HepG2 (cell line): ENCODE data around the gene HEXIM1. TPM values are rescaled to one million over a fixed set of nuclear protein-coding genes. Genes with fewer than 3 reads are reported as not detected.

Experiments
- HHEX ChIP-seq: IDR thresholded peaks from 2 replicates; pipeline ENCODE4 v1.6.1; 2016; ENCODE audit warnings: control low read depth
- HNF4G ChIP-seq, 2 experiments: sonication (generic) in 1 of 2; formaldehyde crosslinking in 1 of 2; IDR thresholded peaks; 2 replicates each; pipeline versions ENCODE4 v1.4.0 to v1.6.1; 2011 to 2020; ENCODE audit warnings: borderline replicate concordance in 2 of 2, low read depth in 2 of 2, mild to moderate bottlenecking in 2 of 2, low read length in 1 of 2, missing genetic modification reagents in 1 of 2, moderate library complexity in 1 of 2
- MBD4 ChIP-seq: IDR thresholded peaks from 2 replicates; pipeline ENCODE4 v1.6.1; 2012; ENCODE audit warnings: low read length, inconsistent platforms, borderline replicate concordance
- NR2F1 ChIP-seq, 2 experiments: fragments of 450-650 bp in 1 of 2; formaldehyde crosslinking in 1 of 2; IDR thresholded peaks; 2 replicates each; pipeline versions ENCODE4 v1.5.0 to v1.6.1; 2016 to 2020; ENCODE audit warnings: mild to moderate bottlenecking in 1 of 2, missing compliant biosample characterization in 1 of 2, missing genetic modification reagents in 1 of 2, moderate library complexity in 1 of 2
- ZFP90 ChIP-seq: sonication (generic); formaldehyde crosslinking; IDR thresholded peaks from 2 replicates; pipeline ENCODE4 v1.8.0; 2022; ENCODE audit warnings: missing genetic modification reagents, mild to moderate bottlenecking, inconsistent platforms, borderline replicate concordance
- ZNF180 ChIP-seq: sonication (generic); formaldehyde crosslinking; IDR thresholded peaks from 2 replicates; pipeline ENCODE4 v1.4.0; 2020; ENCODE audit warnings: low read depth, missing genetic modification reagents, borderline replicate concordance
- ZNF251 ChIP-seq: sonication (generic); formaldehyde crosslinking; IDR thresholded peaks from 2 replicates; pipeline ENCODE4 v1.9.0; 2021; ENCODE audit warnings: mild to moderate bottlenecking, missing genetic modification reagents
- polyA plus RNA-seq, 8 experiments: library from polyadenylated mRNA; depleted of rRNA in 3 of 8; stranded (reverse) in 7 of 8; unstranded in 1 of 8; fragments of >200 nt; fragmentation: Illumina TruSeq in 4 of 8; extraction: Trizol in 4 of 8; gene quantifications; 2 replicates each; pipeline versions ENCODE4 v1.2.1 to v1.2.3, GENCODE V29; 2011 to 2016; ENCODE audit warnings: low read depth in 4 of 8, missing spikeins in 1 of 8, mixed read lengths in 1 of 8; ENCODE audit not compliant: insufficient read depth in 1 of 8
- total RNA-seq, 5 experiments: library from RNA; depleted of rRNA; stranded (reverse); fragments of >200 nt; fragmentation: Illumina TruSeq; extraction: Trizol; gene quantifications; 2 replicates each; pipeline ENCODE4 v1.2.3, GENCODE V29; 2016; ENCODE audit warnings: low read depth in 1 of 5
- TF ChIP-seq, protein P1 (sequence below): sonication (generic); formaldehyde crosslinking; IDR thresholded peaks from 2 replicates; pipeline ENCODE4 v1.8.1; 2023; ENCODE audit warnings: mild to moderate bottlenecking, moderate library complexity, missing genetic modification reagents
- TF ChIP-seq, protein P2 (sequence below), 2 experiments: fragments of 450-650 bp in 1 of 2; sonication (generic) in 1 of 2; formaldehyde crosslinking; IDR thresholded peaks; 2 replicates each; pipeline versions ENCODE4 v1.5.0 to v1.8.0; 2020 to 2022; ENCODE audit warnings: mild to moderate bottlenecking in 1 of 2, missing genetic modification reagents in 1 of 2
- TF ChIP-seq, protein P3 (sequence below): sonication (generic); formaldehyde crosslinking; IDR thresholded peaks from 2 replicates; pipeline ENCODE4 v1.5.0; 2020; ENCODE audit warnings: mild to moderate bottlenecking, missing genetic modification reagents, moderate library complexity
- TF ChIP-seq, protein P4 (sequence below): IDR thresholded peaks from 2 replicates; pipeline ENCODE4 v1.6.1; 2018; ENCODE audit warnings: missing genetic modification reagents, mild to moderate bottlenecking, missing compliant biosample characterization
- TF ChIP-seq, protein P5 (sequence below): sonication (generic); formaldehyde crosslinking; IDR thresholded peaks from 2 replicates; pipeline ENCODE4 v1.4.0; 2020; ENCODE audit warnings: low read depth, missing genetic modification reagents
- TF ChIP-seq, protein P6 (sequence below): sonication (generic); formaldehyde crosslinking; IDR thresholded peaks from 2 replicates; pipeline ENCODE4 v1.5.1; 2020; ENCODE audit warnings: missing genetic modification reagents, mild to moderate bottlenecking, borderline replicate concordance
- TF ChIP-seq, protein P7 (sequence below): IDR thresholded peaks from 2 replicates; pipeline ENCODE4 v1.6.1; 2012; ENCODE audit warnings: inconsistent platforms

HEXIM1 gene
- total and polyA plus RNA-seq, 2 of the 13 experiments (the other 11 are each of a cell fraction or from before 2014, with no cell fraction given) = 10.5 to 16.6 TPM

DNA sequence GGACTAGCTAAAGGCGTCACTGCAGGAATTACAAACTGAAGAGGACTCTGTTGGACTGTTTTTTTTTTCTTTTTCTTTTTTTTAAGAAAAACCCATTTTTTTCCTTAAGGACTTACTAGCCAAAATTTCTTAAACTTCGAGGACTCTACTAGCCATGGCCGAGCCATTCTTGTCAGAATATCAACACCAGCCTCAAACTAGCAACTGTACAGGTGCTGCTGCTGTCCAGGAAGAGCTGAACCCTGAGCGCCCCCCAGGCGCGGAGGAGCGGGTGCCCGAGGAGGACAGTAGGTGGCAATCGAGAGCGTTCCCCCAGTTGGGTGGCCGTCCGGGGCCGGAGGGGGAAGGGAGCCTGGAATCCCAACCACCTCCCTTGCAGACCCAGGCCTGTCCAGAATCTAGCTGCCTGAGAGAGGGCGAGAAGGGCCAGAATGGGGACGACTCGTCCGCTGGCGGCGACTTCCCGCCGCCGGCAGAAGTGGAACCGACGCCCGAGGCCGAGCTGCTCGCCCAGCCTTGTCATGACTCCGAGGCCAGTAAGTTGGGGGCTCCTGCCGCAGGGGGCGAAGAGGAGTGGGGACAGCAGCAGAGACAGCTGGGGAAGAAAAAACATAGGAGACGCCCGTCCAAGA is 878 bp downstream of the HEXIM1 start (continued):
- TF ChIP-seq HHEX (CRISPR knock-in tag) = no peak
- TF ChIP-seq, protein P1, sequence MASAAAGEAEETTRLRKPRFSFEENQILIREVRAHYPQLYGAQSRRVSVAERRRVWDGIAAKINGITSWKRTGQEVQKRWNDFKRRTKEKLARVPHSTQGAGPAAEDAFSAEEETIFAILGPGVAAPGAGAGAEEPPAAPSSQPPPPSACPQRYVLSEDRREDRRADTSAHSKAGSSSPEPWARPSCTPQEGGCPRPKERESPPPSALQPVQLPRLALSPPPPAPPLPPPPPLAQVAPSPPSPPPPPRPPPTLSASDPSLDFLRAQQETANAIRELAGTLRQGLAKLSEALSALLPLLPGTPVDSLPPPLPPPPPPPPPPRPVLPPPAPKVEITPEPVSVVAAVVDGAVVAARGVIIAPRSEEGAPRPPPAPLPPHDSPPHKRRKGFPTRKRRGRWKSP = no peak
- TF ChIP-seq, protein P2, sequence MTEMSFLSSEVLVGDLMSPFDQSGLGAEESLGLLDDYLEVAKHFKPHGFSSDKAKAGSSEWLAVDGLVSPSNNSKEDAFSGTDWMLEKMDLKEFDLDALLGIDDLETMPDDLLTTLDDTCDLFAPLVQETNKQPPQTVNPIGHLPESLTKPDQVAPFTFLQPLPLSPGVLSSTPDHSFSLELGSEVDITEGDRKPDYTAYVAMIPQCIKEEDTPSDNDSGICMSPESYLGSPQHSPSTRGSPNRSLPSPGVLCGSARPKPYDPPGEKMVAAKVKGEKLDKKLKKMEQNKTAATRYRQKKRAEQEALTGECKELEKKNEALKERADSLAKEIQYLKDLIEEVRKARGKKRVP (CRISPR knock-in tag; IDR thresholded peaks at IDR 0.05) = no peak
- TF ChIP-seq ZFP90 = 0 out of 2 replicates have a peak, but pooled peaks have one; percentile 73
- no peak for TF ChIP-seq HNF4G (IDR thresholded peaks at IDR 0.05; ENCODE audit: borderline replicate concordance, low read depth, low read length)
- no peak for TF ChIP-seq HNF4G (CRISPR knock-in tag; IDR thresholded peaks at IDR 0.05; ENCODE audit: borderline replicate concordance, low read depth)
- TF ChIP-seq MBD4 = no peak
- TF ChIP-seq, protein P3, sequence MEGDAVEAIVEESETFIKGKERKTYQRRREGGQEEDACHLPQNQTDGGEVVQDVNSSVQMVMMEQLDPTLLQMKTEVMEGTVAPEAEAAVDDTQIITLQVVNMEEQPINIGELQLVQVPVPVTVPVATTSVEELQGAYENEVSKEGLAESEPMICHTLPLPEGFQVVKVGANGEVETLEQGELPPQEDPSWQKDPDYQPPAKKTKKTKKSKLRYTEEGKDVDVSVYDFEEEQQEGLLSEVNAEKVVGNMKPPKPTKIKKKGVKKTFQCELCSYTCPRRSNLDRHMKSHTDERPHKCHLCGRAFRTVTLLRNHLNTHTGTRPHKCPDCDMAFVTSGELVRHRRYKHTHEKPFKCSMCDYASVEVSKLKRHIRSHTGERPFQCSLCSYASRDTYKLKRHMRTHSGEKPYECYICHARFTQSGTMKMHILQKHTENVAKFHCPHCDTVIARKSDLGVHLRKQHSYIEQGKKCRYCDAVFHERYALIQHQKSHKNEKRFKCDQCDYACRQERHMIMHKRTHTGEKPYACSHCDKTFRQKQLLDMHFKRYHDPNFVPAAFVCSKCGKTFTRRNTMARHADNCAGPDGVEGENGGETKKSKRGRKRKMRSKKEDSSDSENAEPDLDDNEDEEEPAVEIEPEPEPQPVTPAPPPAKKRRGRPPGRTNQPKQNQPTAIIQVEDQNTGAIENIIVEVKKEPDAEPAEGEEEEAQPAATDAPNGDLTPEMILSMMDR (CRISPR knock-in tag) = peak; percentile 98
- TF ChIP-seq, protein P4, sequence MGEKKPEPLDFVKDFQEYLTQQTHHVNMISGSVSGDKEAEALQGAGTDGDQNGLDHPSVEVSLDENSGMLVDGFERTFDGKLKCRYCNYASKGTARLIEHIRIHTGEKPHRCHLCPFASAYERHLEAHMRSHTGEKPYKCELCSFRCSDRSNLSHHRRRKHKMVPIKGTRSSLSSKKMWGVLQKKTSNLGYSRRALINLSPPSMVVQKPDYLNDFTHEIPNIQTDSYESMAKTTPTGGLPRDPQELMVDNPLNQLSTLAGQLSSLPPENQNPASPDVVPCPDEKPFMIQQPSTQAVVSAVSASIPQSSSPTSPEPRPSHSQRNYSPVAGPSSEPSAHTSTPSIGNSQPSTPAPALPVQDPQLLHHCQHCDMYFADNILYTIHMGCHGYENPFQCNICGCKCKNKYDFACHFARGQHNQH (CRISPR knock-in tag) = peak; percentile 80
- TF ChIP-seq, protein P5, sequence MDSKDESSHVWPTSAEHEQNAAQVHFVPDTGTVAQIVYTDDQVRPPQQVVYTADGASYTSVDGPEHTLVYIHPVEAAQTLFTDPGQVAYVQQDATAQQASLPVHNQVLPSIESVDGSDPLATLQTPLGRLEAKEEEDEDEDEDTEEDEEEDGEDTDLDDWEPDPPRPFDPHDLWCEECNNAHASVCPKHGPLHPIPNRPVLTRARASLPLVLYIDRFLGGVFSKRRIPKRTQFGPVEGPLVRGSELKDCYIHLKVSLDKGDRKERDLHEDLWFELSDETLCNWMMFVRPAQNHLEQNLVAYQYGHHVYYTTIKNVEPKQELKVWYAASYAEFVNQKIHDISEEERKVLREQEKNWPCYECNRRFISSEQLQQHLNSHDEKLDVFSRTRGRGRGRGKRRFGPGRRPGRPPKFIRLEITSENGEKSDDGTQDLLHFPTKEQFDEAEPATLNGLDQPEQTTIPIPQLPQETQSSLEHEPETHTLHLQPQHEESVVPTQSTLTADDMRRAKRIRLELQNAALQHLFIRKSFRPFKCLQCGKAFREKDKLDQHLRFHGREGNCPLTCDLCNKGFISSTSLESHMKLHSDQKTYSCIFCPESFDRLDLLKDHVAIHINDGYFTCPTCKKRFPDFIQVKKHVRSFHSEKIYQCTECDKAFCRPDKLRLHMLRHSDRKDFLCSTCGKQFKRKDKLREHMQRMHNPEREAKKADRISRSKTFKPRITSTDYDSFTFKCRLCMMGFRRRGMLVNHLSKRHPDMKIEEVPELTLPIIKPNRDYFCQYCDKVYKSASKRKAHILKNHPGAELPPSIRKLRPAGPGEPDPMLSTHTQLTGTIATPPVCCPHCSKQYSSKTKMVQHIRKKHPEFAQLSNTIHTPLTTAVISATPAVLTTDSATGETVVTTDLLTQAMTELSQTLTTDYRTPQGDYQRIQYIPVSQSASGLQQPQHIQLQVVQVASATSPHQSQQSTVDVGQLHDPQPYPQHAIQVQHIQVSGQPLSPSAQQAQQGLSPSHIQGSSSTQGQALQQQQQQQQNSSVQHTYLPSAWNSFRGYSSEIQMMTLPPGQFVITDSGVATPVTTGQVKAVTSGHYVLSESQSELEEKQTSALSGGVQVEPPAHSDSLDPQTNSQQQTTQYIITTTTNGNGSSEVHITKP (CRISPR knock-in tag) = peak; percentile 68; the same call in 1 of the 2 replicates
- no peak for TF ChIP-seq ZNF251
- 0 out of 4 replicates have a peak, but pooled peaks of 1 of the 2 experiments have one; percentile 10 for TF ChIP-seq NR2F1 (CRISPR knock-in tag; IDR thresholded peaks at IDR 0.05)
- TF ChIP-seq ZNF180 = peak; percentile 36; the same call in 1 of the 2 replicates
- TF ChIP-seq, protein P6, sequence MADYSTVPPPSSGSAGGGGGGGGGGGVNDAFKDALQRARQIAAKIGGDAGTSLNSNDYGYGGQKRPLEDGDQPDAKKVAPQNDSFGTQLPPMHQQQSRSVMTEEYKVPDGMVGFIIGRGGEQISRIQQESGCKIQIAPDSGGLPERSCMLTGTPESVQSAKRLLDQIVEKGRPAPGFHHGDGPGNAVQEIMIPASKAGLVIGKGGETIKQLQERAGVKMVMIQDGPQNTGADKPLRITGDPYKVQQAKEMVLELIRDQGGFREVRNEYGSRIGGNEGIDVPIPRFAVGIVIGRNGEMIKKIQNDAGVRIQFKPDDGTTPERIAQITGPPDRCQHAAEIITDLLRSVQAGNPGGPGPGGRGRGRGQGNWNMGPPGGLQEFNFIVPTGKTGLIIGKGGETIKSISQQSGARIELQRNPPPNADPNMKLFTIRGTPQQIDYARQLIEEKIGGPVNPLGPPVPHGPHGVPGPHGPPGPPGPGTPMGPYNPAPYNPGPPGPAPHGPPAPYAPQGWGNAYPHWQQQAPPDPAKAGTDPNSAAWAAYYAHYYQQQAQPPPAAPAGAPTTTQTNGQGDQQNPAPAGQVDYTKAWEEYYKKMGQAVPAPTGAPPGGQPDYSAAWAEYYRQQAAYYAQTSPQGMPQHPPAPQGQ (CRISPR knock-in tag) = no peak; the same call in none of the 2 replicates
- TF ChIP-seq, protein P7, sequence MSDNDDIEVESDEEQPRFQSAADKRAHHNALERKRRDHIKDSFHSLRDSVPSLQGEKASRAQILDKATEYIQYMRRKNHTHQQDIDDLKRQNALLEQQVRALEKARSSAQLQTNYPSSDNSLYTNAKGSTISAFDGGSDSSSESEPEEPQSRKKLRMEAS = peak; percentile 12
